Thyroid gland (tissue), 4 donors: ENCODE measurements around the gene CNTN2. TPM values are rescaled to one million over a fixed set of nuclear protein-coding genes. Genes with fewer than 3 reads are reported as not detected.

Experiments
- DNase-seq, 2 donors: peaks; one replicate each; pipeline ENCODE4 v3.0.0-alpha.2; 2019
- H3K27ac ChIP-seq, 3 donors: fragments of 200-600 bp; sonication (generic); 1 replicate in 2 of 3; 2 replicates in 1 of 3; pipeline ENCODE4 v1.5.1; 2016 to 2019; ENCODE audit warnings: mild to moderate bottlenecking in 1 of 3, moderate library complexity in 1 of 3
- H3K27me3 ChIP-seq: fragments of 200-600 bp; sonication (generic); one replicate; pipeline ENCODE4 v1.5.1; 2019
- H3K36me3 ChIP-seq, 2 donors: fragments of 200-600 bp; sonication (generic); one replicate each; pipeline ENCODE4 v1.5.1; 2016 to 2019
- H3K4me1 ChIP-seq, 2 donors: fragments of 200-600 bp; sonication (generic); one replicate each; pipeline ENCODE4 v1.5.1; 2017 to 2019
- H3K4me3 ChIP-seq, 3 donors: fragments of 200-600 bp; sonication (generic); replicated peaks in 1 of 3; 1 replicate in 2 of 3; 2 replicates in 1 of 3; pipeline ENCODE4 v1.5.1; 2016; ENCODE audit warnings: mild to moderate bottlenecking in 1 of 3
- H3K9me3 ChIP-seq: fragments of 200-600 bp; sonication (generic); one replicate; pipeline ENCODE4 v1.5.1; 2017
- CTCF ChIP-seq, 6 experiments: fragments of 200-600 bp in 3 of 6; fragments of 450-650 bp in 3 of 6; sonication (generic) in 3 of 6; IDR thresholded peaks; one replicate each; pipeline ENCODE4 v1.5.1; 2016 to 2019; ENCODE audit warnings: antibody characterized with exemption in 6 of 6, mild to moderate bottlenecking in 2 of 6, inconsistent platforms in 1 of 6, moderate library complexity in 1 of 6
- POLR2A ChIP-seq, 2 donors: fragments of 450-650 bp; IDR thresholded peaks; one replicate each; pipeline ENCODE4 v1.6.1; 2017; ENCODE audit warnings: antibody characterized with exemption in 2 of 2, mild to moderate bottlenecking in 2 of 2, moderate library complexity in 1 of 2
- WGBS, 2 donors: methylation state at CpG; one replicate each; pipeline ENCODE4 v1.1.5; 2017; 5-methylcytosine and 5-hydroxymethylcytosine counted together
- intact Hi-C: fragments of 100-400 bp; cut with DNase I; formaldehyde crosslinking; loops from one replicate; pipeline ENCODE4 v1.15.1; 2023
- total RNA-seq, 4 donors: library from RNA; depleted of rRNA; stranded (reverse); fragments of >200 nt; gene quantifications; one replicate each; pipeline ENCODE4 v1.2.3, GENCODE V29; 2016

Gene CNTN2
- total RNA-seq, 4 donors from 2014 or later: 0.20 to 0.45 (median 0.27) TPM; not detected in 1

GRCh38 chr1:205016075-205016474, 26.9 kb upstream of the CNTN2 start:
- H3K36me3 ChIP-seq: no peaks in the 10 kb centered on the region
- intact Hi-C loops: no loop called here
- DNase-seq: no peak
- TF ChIP-seq CTCF (IDR thresholded peaks at IDR 0.05) (no peak), POLR2A (IDR thresholded peaks at IDR 0.05) (no peak)
- peaks cover 9 to 22% of the 10 kb centered on the region in 2 donors for H3K4me1 ChIP-seq
- H3K27me3 ChIP-seq: no peaks in the 10 kb centered on the region
- no peak overlapping the region for H3K27ac ChIP-seq
- no peaks in the 10 kb centered on the region for H3K9me3 ChIP-seq
- WGBS, 2 donors: 92 to 96% methylated on average over 9 of the region's 9 CpGs
- H3K4me3 ChIP-seq: no peak overlapping the region

- Histone ChIP-seq H3K36me3 (no peaks in the 10 kb centered on the region), H3K4me1 (peaks cover 9 to 22% of the 10 kb centered on the region in 2 donors), H3K9me3 (no peaks in the 10 kb centered on the region), H3K27ac (no peak overlapping the region), H3K4me3 (no peak overlapping the region), H3K27me3 (no peaks in the 10 kb centered on the region)
- no peak for DNase-seq
- intact Hi-C loops: no loop called here
- no peak for TF ChIP-seq CTCF (IDR thresholded peaks at IDR 0.05)
- no peak for TF ChIP-seq POLR2A (IDR thresholded peaks at IDR 0.05)
- 83 to 93% methylated on average over 12 to 13 of the region's 13 CpGs for WGBS, 2 donors
These were observed 26.4 kb upstream of the CNTN2 start for GRCh38 chr1:205016584-205016983.

GRCh38 chr1:205017001-205017400, 26.0 kb upstream of the CNTN2 start:
- intact Hi-C loops: no loop called here
- TF ChIP-seq CTCF (IDR thresholded peaks at IDR 0.05) (no peak), POLR2A (IDR thresholded peaks at IDR 0.05) (no peak)
- no peak overlapping the region for H3K27ac ChIP-seq
- H3K27me3 ChIP-seq: no peaks in the 10 kb centered on the region
- no peaks in the 10 kb centered on the region for H3K36me3 ChIP-seq
- DNase-seq: no peak
- no peak overlapping the region for H3K4me3 ChIP-seq
- no peaks in the 10 kb centered on the region for H3K9me3 ChIP-seq
- WGBS, 2 donors: 84 to 96% methylated on average over 6 of the region's 6 CpGs
- peaks cover 9 to 22% of the 10 kb centered on the region in 2 donors for H3K4me1 ChIP-seq

GRCh38 chr1:205017766-205018165, 25.2 kb upstream of the CNTN2 start:
- H3K36me3 ChIP-seq: no peaks in the 10 kb centered on the region
- TF ChIP-seq CTCF (IDR thresholded peaks at IDR 0.05) (no peak), POLR2A (IDR thresholded peaks at IDR 0.05) (no peak)
- H3K4me1 ChIP-seq: peaks cover 9 to 16% of the 10 kb centered on the region in 2 donors
- WGBS, 2 donors: 65 to 70% methylated on average over 7 of the region's 7 CpGs
- H3K4me3 ChIP-seq: no peak overlapping the region
- no peaks in the 10 kb centered on the region for H3K27me3 ChIP-seq
- H3K9me3 ChIP-seq: no peaks in the 10 kb centered on the region
- H3K27ac ChIP-seq: no peak overlapping the region
- DNase-seq: no peak
- intact Hi-C loops: no loop called here

- 69 to 83% methylated on average over 2 of the region's 2 CpGs for WGBS, 2 donors
- H3K36me3 ChIP-seq: no peaks in the 10 kb centered on the region
- no peak for TF ChIP-seq CTCF (IDR thresholded peaks at IDR 0.05)
- TF ChIP-seq POLR2A (IDR thresholded peaks at IDR 0.05): no peak
- H3K4me3 ChIP-seq: no peak overlapping the region
- peaks cover 5 to 10% of the 10 kb centered on the region in 2 donors for H3K4me1 ChIP-seq
- DNase-seq: no peak
- intact Hi-C loops: no loop called here
- H3K27ac ChIP-seq: no peak overlapping the region
- no peaks in the 10 kb centered on the region for H3K27me3 ChIP-seq
- no peaks in the 10 kb centered on the region for H3K9me3 ChIP-seq
These were observed 24.6 kb upstream of the CNTN2 start for GRCh38 chr1:205018381-205018780.
